ENCODE results near the gene FECH. TPM values are rescaled to one million over a fixed set of nuclear protein-coding genes. Genes with fewer than 3 reads are reported as not detected.
"Not testable (repeated sequence)": the region's sequence is repeated elsewhere in the genome, so short reads cannot be mapped to it uniquely, and the experiment has no call there.

The FECH gene
- 18.4 and 30.3 TPM in 2 replicates for total RNA-seq (2014; rRNA removed; shearing (Covaris generic))

- peak; percentile 54 for DNase-seq (ENCODE audit: low read depth)
These were observed at the start of gene FECH for GRCh38 chr18:57586251-57587049. Gene FECH (minus strand): TSS chr18:57586702. CDS start chr18:57586620, 82 bp downstream.

GRCh38 chr18:57635003-57635822 is 48.7 kb upstream of the FECH start:
- no peak for DNase-seq (ENCODE audit: low read depth)

- no peak for DNase-seq (ENCODE audit: low read depth)
These were observed 45.2 kb upstream of the FECH start for GRCh38 chr18:57631697-57632096.

DNA sequence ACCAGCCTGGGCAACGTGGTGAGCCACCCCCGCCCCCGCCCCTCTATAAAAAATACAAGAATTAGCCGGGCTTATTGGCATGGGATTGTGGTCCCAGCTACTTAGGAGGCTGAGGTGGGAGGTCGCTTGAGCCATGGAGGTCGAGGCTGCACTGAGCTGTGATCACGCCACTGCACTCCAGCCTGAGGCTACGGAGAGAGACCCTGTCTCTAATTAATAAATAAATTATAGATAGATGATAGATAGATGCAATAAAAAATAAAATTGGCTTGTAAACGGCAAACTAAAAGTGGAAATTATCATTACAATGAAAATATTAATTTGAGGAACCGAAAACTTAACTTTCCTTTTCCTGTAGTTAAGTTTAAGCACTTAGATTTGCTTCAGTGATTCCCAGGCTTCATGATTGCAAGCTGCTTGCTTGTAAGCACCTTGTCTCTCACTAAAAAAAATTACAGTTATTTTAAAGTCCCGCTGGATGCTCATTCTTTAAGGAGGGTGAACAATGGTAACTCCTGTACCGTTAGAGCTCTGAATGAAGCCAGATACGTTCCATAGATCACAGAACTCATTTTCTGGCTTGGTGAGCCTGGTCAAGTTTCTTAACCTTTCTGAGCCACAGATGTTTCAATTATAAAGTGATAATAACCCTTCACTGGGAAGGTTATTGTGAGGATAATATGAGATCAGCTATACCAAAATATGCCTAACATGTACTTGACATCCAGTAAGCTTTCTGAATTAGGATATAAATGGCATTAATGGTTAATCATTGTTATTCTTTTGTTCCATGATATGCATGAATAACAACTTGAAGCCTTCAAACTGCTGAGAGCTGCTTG is 44.5 kb upstream of the FECH start:
- DNase-seq (ENCODE audit: low read depth): no peak

DNA sequence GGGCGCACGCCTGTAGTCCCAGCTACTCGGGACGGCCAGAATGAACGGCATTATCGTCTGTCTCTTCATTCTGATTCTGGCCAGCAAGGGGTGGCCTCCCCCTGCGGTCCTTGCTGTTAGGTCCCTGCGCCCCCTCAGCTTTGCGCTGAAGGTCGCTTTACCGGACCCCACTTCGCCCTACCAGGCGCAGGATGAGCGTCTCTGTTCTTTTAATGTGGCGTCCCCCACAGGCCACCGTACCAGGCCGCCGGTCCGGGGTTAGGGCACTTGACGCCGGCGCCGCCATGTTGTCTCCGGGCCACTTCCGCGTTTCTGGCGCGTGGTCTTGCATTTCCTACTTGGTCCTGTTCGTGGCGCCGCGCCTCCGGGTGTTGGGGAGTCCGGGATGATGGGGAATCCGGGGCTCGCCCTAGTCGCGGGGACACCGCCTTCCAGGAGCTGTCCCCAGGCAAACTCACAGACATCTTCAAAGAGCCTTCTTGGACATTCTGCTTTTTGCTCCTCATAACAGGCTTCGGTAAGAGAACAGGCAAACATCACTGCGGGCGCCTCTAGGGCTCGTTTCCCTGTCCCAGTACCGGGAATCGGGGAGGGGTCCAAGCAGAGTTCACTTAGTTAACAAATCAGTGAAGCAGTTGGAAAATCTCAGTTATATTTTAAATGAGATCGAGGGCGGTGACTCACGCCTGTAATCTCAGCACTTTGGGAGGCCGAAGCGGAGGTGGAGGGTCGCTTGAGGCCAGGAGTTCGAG is 43.7 kb upstream of the FECH start:
- DNase-seq (ENCODE audit: low read depth): peak; percentile 96

GRCh38 chr18:57629422-57629821 is 42.9 kb upstream of the FECH start:
- no peak for DNase-seq (ENCODE audit: low read depth)

GRCh38 chr18:57627488-57627887 is 41.0 kb upstream of the FECH start:
- peak; percentile 55 for DNase-seq (ENCODE audit: low read depth)

- DNase-seq (ENCODE audit: low read depth): peak; percentile 67
These were observed 38.5 kb upstream of the FECH start for GRCh38 chr18:57624988-57625387.

GRCh38 chr18:57621246-57621604 is 34.7 kb upstream of the FECH start:
- no peak for DNase-seq (ENCODE audit: low read depth)

DNA sequence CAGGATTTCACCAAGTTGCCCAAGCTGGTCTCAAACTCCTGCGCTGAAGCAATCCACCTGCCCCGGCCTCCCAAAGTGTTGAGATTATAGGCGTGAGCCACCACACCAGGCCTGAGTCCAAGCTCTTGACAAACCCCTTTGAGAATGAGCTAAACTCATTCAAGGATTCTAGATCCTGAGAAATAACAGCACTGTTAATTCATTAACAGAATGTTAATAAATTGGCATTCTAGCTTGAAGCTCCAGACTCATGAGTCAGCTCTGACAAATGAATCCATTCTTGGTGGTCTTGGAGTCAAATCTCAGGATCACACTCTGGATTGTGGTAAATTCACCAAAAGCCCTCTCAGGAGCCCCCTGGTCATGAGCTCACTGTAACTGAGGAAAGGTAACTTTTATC is 33.4 kb upstream of the FECH start:
- DNase-seq (ENCODE audit: low read depth): no peak

- DNase-seq (ENCODE audit: low read depth): no peak
These were observed 32.4 kb upstream of the FECH start for GRCh38 chr18:57618910-57619309.

GRCh38 chr18:57603871-57604270 is 17.4 kb upstream of the FECH start:
- no peak for DNase-seq (ENCODE audit: low read depth)

DNA sequence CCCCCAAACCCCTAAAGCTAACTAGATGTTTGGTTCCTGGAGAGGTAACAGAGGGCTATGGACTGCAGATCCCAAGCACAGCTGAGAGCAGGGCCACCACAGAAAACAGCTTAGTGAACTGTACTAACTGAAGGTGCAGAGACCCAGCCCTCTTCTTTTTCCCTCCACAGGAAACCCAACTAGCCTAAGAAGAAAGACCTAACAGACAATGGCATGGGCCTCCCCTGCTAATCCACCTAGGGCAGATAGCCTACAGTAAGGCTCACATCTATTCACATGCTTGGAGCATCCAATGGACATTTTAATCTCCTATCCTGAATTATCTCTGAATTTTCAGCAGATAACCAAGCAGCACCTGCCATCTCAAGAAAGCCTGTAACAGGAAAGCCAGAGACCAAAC is 8.8 kb upstream of the FECH start:
- DNase-seq (ENCODE audit: low read depth): no peak

DNA sequence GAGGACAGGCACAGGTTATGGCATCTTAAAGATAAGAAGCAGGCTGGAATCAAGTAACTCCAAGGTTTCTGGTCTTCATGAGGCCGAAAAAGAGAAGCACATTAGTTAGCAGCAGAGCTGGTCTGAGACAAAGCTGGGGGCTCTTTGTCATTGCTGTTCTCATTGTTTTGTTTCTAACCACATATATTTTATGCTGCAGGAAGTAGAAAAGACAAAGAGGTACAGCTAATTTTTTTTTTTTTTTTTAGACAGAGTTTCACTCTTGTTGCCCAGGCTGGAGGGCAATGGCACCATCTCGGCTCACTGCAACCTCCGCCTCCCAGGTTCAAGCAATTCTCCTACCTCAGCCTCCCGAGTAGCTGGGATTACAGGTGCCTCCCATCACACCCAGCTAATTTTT is 6.2 kb upstream of the FECH start:
- not testable (repeated sequence) for DNase-seq (ENCODE audit: low read depth)

DNA sequence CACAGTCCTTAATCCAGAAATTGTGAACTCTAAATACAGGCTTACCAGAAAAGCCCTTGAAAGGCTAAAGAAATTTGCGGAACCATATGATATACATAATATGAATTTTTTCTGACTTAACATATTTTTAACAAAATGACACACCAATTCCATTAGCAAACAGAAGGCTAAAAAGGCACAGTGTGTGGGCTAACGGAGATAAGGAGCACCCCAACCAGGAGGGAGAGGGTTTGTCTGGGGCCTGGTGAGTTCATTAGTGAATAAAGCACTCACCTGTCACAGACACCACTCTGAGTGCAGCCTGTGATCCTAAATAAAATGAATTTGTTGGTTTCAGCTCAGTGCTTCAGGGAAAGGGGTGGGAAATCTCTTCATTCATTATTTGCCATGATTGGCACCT is 2.7 kb upstream of the FECH start:
- DNase-seq (ENCODE audit: low read depth): no peak

DNA sequence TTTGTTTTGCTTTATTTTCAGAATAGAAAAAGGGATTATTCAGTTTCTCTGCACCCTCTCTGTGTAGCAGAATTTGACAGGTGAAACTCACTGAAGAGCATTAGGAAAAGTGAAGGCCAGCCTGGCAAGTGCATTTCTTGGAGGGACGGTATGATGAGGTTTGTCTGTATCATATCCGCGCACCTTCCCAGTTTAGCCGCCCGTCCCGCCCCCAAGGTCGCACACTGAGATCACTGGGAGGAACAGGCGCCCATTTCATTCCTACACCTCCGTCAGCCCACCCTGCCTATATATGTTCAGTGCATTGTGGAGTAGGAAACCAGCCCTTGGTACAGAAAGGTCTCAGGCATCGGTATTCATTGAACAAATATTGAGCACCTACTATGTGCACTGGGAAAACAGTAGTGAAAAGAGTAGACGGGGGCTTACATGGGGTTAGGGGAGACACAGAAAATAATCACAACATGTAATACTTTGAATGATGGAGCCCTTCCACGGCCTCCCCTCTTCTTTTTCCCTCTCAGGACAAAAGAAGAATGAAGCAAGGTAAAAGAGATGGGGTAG is 678 bp upstream of the FECH start:
- DNase-seq (ENCODE audit: low read depth): no peak

DNA sequence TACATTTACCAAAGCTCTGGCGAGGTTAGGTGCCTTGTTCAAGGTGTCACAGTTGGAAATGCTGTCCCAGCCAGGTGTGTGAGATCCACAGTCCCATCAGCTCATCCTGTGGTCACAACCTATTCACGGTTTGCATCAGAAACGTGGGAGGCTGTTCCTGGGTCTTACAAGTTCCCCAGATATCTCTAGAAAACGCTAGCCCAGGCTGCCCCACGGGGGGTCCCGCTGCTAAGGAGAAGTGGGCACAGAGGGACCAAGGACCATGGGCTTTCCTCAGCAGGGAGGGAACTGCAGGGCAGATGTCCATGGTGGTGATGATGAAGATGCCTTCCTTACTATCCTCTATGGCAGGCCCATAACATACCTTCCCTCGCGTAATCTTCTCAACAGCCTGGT is 649 bp downstream of the FECH start:
- DNase-seq (ENCODE audit: low read depth): no peak

GRCh38 chr18:57585421-57585820 is 1.1 kb downstream of the FECH start:
- DNase-seq (ENCODE audit: low read depth): no peak

DNA sequence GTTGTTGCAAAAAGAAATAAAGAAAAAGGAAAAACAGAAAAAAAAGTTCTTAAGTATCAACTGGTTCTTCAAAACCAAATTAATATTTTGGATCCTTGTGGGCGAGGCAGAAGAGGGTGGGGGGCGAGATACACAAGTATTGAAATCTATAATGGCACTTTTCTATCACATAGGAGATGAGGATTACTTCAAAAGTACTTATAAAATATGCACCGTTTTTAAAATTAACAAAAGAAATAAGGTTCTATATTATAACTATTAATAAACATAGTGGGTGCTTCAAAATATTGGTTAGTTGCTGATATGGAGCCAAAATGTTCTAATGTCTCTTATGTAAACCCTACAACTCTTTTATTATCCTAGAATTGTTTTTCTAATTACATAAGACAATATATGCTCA is 2.1 kb downstream of the FECH start:
- no peak for DNase-seq (ENCODE audit: low read depth)

DNA sequence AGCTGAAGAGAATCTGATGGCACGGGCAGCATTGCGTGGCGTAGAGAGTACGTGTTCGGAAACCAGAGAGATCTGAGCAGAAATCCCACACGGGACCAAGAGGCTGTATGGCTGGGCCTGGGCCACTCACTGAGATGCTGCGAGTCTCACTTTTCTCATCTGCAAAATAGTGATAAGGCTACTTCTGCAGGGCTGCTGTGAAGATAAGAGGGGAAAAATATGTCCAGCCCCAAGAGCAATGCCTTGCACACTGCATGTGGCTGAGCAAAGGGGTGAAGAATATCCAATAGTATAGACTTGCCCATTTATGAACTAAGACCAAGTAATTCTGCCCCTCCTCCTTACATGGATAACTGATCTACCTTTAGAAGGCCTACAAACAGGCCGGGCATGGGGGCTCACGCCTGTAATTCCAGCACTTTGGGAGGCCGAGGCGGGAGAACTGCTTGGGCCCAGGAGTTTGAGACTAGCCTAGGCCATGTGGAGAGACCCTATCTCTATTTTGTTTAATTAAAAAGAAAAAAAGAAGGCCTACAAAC is 3.1 kb downstream of the FECH start:
- DNase-seq (ENCODE audit: low read depth): no peak

Measured in Daoy (cell line).